K562 (cell line): ENCODE measurements around the gene VPS37D.

Experiments
- ETV6 ChIP-seq, 3 experiments: fragments of 150-350 bp in 1 of 3; sonication (generic) in 1 of 3; formaldehyde crosslinking in 1 of 3; IDR thresholded peaks; 2 replicates each; pipeline versions ENCODE4 v1.6.1 to v1.8.0; 2014 to 2022; ENCODE audit warnings: borderline replicate concordance in 2 of 3, low read depth in 2 of 3, antibody characterized with exemption in 1 of 3, low read length in 1 of 3, mild to moderate bottlenecking in 1 of 3, missing genetic modification reagents in 1 of 3
- HLTF ChIP-seq: fragments of 450-650 bp; IDR thresholded peaks from 2 replicates; pipeline ENCODE4 v1.6.1; 2016
- TAF1 ChIP-seq: IDR thresholded peaks from 2 replicates; pipeline ENCODE4 v1.6.1; 2011; ENCODE audit warnings: mild to moderate bottlenecking, low read length, moderate library complexity; ENCODE audit not compliant: insufficient read depth, control insufficient read depth, severe bottlenecking; ENCODE audit errors: extremely low read depth
- TF ChIP-seq, protein P1 (sequence below): sonication (generic); formaldehyde crosslinking; IDR thresholded peaks from 2 replicates; pipeline ENCODE4 v1.8.0; 2022; ENCODE audit warnings: mild to moderate bottlenecking, missing genetic modification reagents

DNA sequence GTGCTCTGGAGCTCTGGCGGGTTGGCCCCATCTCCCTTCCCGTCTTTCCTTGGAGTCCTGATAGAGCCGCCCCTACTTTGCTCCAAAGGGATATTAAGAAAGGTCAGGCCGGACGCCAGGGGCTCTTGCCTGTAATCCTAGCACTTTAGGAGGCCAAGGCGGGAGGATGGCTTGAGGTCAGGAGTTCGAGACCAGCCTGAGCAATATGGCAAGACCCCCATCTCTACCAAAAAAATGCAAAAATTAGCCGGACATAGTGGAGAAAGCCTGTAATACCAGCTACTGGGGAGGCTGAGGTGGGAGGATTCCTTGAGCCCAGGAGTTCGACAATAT is 43.0 kb upstream of the VPS37D start:
- TF ChIP-seq HLTF = no peak
- TF ChIP-seq, protein P1, sequence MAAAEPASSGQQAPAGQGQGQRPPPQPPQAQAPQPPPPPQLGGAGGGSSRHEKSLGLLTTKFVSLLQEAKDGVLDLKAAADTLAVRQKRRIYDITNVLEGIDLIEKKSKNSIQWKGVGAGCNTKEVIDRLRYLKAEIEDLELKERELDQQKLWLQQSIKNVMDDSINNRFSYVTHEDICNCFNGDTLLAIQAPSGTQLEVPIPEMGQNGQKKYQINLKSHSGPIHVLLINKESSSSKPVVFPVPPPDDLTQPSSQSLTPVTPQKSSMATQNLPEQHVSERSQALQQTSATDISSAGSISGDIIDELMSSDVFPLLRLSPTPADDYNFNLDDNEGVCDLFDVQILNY (CRISPR knock-in tag) = no peak
- no peak for TF ChIP-seq ETV6 (IDR thresholded peaks at IDR 0.05; ENCODE audit: borderline replicate concordance in 1 of 2, low read depth in 2 of 2, low read length in 1 of 2)
- TF ChIP-seq ETV6 (CRISPR knock-in tag; IDR thresholded peaks at IDR 0.05; ENCODE audit: borderline replicate concordance) = no peak
- no peak for TF ChIP-seq TAF1
